ENCODE data around the gene BTG4.

BTG4 gene

DNA sequence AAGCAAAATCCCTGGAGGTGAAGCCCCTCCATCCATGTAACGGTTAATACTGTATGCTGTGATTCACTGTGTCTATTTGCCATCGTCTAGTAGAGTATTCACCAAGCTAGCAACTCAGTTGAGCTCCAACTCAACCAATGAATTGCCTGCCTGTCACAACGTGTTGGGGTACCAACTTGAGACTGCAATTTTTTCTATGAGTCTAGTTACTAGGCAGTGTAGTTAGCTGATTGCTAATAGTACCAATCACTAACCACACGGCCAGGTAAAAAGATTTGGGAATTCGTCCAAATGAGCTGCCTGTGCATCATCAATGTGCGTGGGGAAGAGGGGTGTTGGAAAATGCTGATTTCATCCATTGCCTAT is 1.0 kb upstream of the BTG4 start:
- in situ Hi-C loops (cut with HindIII; ENCODE audit: low sequenced_read_pairs), result no loop called here
- H3K4me3 ChIP-seq (ENCODE audit: low read depth, low read length), result no peak overlapping the region
- no peak for TF ChIP-seq CTCF (IDR thresholded peaks at IDR 0.05; ENCODE audit: low read depth, low read length)
- no peak for DNase-seq (ENCODE audit: low read depth, low spot score)

GRCh38 chr11:111510311-111510710 is 1.9 kb downstream of the BTG4 start:
- TF ChIP-seq CTCF (IDR thresholded peaks at IDR 0.05; ENCODE audit: low read depth, low read length), result no peak
- in situ Hi-C loops (cut with HindIII; ENCODE audit: low sequenced_read_pairs), result no loop called here
- no peak for DNase-seq (ENCODE audit: low read depth, low spot score)
- no peak overlapping the region for H3K4me3 ChIP-seq (ENCODE audit: low read depth, low read length)

- TF ChIP-seq CTCF (IDR thresholded peaks at IDR 0.05; ENCODE audit: low read depth, low read length), result no peak
- in situ Hi-C loops (cut with HindIII; ENCODE audit: low sequenced_read_pairs), result no loop called here
- H3K4me3 ChIP-seq (ENCODE audit: low read depth, low read length), result no peak overlapping the region
- no peak for DNase-seq (ENCODE audit: low read depth, low spot score)
Observed at GRCh38 chr11:111502611-111503010, 9.6 kb downstream of the BTG4 start.

DNA sequence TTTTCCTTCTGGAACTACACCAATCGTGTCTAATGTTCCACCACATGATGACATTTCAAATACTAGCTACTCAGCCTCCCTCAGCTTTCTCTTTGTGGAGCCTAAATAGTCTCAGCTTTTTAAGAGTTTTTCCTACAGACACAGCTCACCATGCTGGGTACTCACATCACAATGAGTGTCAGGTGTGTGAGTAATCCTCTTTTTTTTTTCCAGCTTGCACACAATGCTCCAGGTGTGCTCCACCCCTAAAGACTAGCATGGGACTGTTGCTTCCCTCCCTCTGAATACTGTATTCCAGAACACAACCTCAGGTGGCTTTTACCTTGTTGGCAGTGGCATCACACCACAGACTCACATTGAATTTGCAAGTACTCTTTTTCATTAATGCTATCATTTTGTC is 11.7 kb downstream of the BTG4 start:
- no peak overlapping the region for H3K4me3 ChIP-seq (ENCODE audit: low read depth, low read length)
- DNase-seq (ENCODE audit: low read depth, low spot score), result no peak
- in situ Hi-C loops (cut with HindIII; ENCODE audit: low sequenced_read_pairs), result no loop called here
- no peak for TF ChIP-seq CTCF (IDR thresholded peaks at IDR 0.05; ENCODE audit: low read depth, low read length)

DNA sequence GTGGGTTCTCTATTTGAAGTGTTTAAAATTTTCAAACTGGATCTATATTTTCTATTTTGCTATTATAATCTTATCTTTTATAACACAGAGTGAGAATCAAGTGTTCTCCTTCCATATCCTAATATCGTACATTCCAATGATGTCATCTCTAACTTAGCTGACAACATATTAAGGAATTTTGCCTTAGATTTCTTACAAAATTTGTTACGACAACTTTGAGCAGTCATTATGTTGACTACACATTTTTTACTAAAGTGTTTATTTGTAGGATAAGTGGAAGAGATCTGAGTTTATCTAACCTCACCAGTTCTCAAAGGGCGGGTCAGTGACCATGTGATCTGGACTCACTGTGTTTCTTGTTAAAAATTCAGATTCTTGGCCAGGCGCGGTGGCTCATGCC is 12.7 kb downstream of the BTG4 start:
- TF ChIP-seq CTCF (IDR thresholded peaks at IDR 0.05; ENCODE audit: low read depth, low read length), result no peak
- DNase-seq (ENCODE audit: low read depth, low spot score), result no peak
- in situ Hi-C loops (cut with HindIII; ENCODE audit: low sequenced_read_pairs), result no loop called here
- no peak overlapping the region for H3K4me3 ChIP-seq (ENCODE audit: low read depth, low read length)

DNA sequence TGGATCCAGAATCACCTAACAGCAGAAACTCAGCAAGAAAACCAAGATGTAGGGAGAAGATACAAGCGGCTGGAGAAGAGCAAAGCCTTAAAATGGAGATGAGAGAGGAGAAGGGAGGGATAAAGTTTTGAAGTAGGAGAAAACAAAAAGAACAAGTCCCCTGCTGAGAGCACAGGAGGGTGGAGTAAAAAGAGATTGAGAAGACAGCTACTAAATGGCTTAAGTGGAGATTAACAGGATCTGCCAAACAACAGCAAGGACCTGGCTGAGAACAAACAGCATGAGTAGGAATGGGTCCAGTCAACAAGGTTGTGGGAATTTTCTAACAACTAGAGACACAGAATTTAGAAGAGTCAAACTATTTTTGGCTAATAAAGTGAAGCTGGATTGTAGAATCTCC is 18.1 kb downstream of the BTG4 start:
- no peak overlapping the region for H3K4me3 ChIP-seq (ENCODE audit: low read depth, low read length)
- TF ChIP-seq CTCF (IDR thresholded peaks at IDR 0.05; ENCODE audit: low read depth, low read length), result no peak
- in situ Hi-C loops (cut with HindIII; ENCODE audit: low sequenced_read_pairs), result no loop called here
- DNase-seq (ENCODE audit: low read depth, low spot score), result no peak

DNA sequence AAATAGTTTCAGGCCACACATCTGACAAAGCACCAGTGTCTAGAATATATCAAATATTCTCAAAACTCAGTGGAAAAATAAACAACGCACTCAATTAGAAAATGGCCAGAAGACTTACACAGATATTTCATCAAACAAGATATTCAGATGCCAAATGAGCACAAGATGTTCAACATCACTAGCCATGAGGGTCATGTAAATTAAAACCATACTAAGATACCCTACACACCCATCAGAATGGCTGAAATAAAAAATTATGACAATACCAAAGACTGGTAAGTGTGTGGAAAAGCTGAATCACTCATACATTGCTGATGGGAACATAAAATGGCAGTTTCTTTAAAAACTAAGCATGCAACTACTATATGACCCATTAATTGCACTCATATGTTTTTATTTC is 21.7 kb downstream of the BTG4 start:
- in situ Hi-C loops (cut with HindIII; ENCODE audit: low sequenced_read_pairs), result no loop called here
- TF ChIP-seq CTCF (IDR thresholded peaks at IDR 0.05; ENCODE audit: low read depth, low read length), result no peak
- no peak overlapping the region for H3K4me3 ChIP-seq (ENCODE audit: low read depth, low read length)
- no peak for DNase-seq (ENCODE audit: low read depth, low spot score)
